NCI-H1092 (cell line): ENCODE measurements around the gene ALDH16A1.
A peak's percentile ranks its signal among the peaks of the same experiment; 100 is the strongest.

Experiments
- DNase-seq: peaks from one replicate; lab custom pipeline; 2025; lab: John Stamatoyannopoulos, UW

ALDH16A1 gene

DNA sequence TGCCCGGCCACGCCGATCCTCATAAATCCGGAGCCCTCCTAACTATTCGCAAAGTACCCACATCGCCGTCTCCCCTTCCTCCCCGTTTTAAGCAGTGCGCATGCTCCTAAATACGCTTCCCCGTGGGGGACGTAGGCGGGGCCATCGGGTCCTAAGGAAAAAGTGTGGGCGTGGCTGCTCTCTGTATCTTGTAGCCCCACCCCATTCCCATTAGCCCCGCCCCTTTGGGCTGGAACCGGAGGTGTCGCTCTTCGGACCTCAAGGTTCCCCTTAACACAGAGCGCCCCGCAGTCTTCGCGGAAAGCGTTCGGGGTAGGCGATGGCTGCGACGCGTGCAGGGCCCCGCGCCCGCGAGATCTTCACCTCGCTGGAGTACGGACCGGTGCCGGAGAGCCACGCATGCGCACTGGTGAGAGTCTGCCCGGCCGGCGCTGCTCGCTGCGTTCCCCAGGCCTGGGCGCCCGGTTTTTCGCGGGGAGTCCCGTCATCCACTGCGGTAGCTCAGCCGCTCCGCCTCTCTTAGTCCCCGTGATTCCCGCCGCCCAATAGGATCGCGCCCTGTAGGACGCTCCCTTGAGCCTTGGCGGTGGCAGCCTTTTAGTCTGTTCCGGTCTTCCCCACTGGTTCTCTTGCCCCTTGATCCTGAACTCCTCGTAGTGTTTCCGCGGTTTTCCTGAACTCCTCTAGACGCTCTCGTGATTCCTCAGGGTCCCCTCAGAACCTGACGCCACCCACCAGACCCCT, at the start of gene ALDH16A1:
ALDH16A1 (plus strand) TSS at position 213 of the 744 bp plus-strand sequence; CDS start at position 320, 107 bp downstream.
- DNase-seq: peak; percentile 94

- DNase-seq: peak; percentile 48
Observed at GRCh38 chr19:49403404-49404187, 49.4 kb upstream of the ALDH16A1 start.

- DNase-seq: no peak
Observed at GRCh38 chr19:49407079-49407478, 45.9 kb upstream of the ALDH16A1 start.

- DNase-seq: no peak
Observed at GRCh38 chr19:49407482-49408015, 45.5 kb upstream of the ALDH16A1 start.

GRCh38 chr19:49408816-49409440, 44.1 kb upstream of the ALDH16A1 start:
- no peak for DNase-seq

DNA sequence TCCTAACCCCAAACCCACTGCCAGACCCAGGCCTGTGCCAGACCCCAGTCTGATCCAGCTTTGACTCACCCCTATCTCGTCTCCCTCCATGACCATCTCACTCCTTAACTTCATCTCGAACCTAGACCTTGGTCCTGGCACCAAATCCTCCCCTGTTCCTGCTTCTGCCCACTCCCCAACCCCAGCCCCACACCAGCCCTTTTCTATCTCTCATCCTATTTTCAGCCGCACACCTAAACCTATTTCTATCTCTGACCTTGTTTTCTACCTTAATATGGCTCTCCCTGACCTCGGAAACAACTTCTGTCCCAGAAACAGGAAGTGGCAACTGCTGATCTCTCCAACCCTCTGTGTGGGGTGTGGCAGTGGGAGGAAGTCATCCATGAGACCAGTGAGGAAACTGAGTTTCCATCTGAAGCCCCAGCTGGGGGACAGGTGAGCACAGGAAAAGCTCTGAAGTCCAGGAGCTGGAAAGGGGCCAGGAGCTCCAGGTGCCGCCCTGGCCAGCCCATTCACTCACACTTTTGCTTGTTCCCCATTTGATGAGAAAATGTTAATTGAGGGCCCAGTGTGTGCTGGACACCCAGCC, 43.5 kb upstream of the ALDH16A1 start:
- no peak for DNase-seq

GRCh38 chr19:49411681-49412326, 41.2 kb upstream of the ALDH16A1 start:
- DNase-seq: no peak

GRCh38 chr19:49413348-49413747, 39.7 kb upstream of the ALDH16A1 start:
- DNase-seq: no peak

DNA sequence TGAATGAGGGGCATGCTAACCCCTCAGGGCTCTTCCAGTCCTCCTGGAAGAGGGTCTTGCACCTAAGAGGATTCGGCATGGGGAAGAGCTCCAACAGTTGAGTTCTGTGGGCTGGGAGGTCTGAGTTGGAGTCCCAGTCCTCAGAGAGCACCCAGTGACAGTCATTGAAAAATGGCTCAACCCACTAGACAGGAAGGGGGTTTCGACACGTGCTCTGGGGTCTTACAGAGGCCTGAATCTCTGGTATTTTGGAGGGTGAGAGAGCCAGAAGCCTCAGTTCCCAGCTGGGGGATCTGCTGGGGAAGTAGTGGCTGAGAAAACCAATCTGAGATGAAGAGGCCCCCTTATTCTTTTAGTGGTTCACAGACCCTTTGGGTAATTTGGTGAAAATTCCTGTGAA, 38.8 kb upstream of the ALDH16A1 start:
- DNase-seq: no peak

- DNase-seq: no peak
Observed at GRCh38 chr19:49415102-49415809, 37.8 kb upstream of the ALDH16A1 start.

GRCh38 chr19:49415810-49416200, 37.2 kb upstream of the ALDH16A1 start:
- no peak for DNase-seq

GRCh38 chr19:49417088-49417487, 35.9 kb upstream of the ALDH16A1 start:
- no peak for DNase-seq

GRCh38 chr19:49418511-49418910, 34.5 kb upstream of the ALDH16A1 start:
- DNase-seq: no peak

GRCh38 chr19:49419173-49419572, 33.9 kb upstream of the ALDH16A1 start:
- DNase-seq: no peak

DNA sequence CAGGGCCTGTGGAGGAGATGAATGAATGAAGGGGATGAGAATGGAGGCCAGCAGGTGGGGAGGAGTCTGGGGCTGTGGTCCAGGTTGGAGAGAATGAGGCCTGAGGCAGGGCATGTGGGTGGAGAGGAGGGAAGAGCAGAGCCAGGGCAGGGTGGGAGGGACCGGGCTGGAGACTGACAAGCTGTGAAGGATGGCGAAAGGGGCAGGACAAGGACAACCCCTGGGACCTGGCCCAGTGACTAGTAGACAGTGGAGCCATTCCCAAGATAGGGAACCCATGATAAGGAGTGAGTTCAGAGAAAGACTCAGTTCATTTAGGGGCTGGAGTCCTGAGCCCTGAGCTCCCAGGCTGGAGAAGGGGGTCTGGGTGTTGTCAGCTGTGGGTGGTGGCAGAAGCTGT, 32.8 kb upstream of the ALDH16A1 start:
- DNase-seq: no peak

DNA sequence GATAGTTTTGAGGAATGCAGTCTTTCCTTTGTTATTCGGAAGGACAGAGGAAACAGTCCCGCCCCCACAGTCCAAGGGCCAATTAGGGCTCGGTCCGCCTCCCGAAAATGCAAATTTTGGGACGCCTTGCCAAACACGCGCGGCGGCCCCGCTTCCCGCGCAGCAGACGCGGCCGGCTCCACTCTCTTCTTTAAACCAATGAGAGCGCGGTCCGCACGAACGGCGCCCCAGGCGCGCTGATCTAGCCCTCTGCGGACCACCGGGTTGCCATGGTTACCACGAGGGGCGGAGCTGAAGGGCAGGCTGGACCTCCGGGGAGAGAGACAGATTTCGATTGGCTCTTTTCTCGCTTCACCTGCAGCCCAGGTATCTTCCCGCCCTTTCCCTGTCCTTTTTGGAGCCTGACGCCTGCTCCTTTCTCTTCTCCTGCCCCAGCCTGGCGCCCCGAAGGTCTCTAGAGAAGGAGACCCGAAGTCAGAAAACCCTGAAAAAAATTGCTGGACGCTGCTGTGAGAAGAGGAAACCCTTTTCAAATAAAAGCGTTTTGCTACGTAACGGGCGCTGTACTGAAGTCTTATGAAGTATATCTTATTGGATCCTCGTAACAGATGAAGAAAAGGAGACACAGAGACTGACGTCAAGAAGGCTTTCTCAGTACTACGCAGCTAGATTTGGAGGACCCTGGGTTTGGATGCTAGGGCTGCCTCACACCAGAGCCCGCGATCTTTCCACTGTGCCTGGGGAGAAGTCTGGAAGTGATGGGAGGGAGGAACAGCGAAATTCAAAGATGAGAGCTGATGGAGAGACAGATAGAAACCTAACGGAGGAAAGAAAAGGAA, 31.8 kb upstream of the ALDH16A1 start:
- DNase-seq: peak; percentile 61

DNA sequence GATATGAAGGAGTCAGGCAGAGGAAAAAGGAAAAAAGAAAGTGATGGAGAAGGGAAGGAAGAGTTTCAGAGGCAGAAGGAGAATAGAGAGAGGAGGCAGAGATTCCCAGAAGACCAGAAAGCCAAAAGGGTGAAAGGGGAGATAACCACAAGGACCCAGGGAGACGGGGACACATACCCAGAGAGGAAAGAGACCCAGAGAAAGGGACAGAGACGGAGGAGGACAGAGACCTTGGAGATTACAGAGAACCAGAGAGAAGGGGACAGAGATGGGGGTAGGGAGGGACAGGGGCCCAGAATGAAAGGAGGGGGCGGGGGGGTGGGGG, 31.2 kb upstream of the ALDH16A1 start:
- DNase-seq: no peak

DNA sequence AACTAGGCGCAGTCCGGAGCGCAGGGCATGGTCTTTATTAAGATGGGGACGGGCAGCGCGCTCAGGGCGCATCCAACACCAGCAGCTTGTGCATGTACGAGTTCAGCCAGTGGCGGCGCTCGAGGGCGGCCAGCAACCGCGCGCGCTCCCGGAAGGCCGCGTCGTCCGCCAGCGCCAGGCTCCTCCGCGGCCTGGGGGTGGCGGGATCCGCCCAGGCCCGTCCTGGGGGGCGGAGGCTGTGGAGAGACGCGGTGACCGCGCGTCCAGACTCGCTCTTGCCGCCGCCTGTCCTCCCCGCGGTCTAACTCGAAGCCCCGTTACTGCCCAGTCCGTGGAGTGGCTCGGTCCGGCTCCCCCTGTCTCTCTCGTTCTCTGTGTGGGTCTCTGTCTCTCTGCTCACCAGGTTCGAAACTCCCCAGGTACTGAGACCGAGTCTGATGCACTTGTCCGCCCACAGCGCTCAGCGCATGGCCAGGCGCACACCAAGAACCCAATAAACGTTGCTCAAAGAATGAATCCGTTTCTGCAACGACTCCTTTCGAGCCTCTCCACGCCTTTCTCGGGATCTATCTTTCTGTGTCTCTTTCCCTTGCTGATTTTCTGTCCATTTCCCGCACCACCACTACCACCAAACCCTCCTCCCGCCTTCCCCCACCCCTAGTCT, 30.5 kb upstream of the ALDH16A1 start:
- peak; percentile 9 for DNase-seq

- no peak for DNase-seq
Observed at GRCh38 chr19:49423071-49423984, 29.7 kb upstream of the ALDH16A1 start, which contains the start of gene PTH2. PTH2 (minus strand) TSS chr19:49423441; CDS start chr19:49423339, 102 bp downstream.
